HG02840 (cell line): ENCODE data around the gene LCE1A.

Experiments
- ATAC-seq: cut with Tn5 transposase; IDR thresholded peaks from one replicate; pipeline ENCODE4 v1.9.1; 2021; ENCODE audit warnings: mild to moderate bottlenecking, moderate library complexity, moderate number of reproducible peaks; ENCODE audit not compliant: unreplicated experiment, low FRiP score

The LCE1A gene, protein sequence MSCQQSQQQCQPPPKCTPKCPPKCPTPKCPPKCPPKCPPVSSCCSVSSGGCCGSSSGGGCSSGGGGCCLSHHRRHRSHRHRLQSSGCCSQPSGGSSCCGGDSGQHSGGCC

GRCh38 chr1:152827173-152827572 lies at the start of gene LCE1A:
TSS of gene LCE1A (plus strand) at chr1:152827473. CDS start at chr1:152827473, 0 bp downstream.
- no peak for ATAC-seq

GRCh38 chr1:152777510-152778137 lies 49.6 kb upstream of the LCE1A start:
- no peak for ATAC-seq

DNA sequence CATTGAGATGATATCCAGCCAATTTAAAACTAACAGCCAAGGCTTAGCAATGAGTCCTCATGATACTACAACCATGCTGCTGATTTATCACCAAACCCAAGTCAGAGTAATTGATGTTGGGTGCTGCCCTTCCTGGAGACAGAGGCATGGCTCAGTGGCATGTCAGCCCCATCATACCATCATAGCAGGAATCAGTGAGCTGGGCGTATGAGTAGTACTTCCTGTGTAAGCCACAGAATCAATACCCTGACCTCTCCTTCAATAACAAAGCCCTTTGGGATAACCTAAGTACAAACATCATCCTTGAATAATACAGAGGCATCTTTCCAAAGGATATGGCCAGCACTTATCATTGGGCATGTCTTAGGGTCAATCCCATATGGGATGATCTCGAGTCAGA lies 44.2 kb upstream of the LCE1A start:
- ATAC-seq, result no peak

GRCh38 chr1:152786077-152786476 lies 41.2 kb upstream of the LCE1A start, which contains the start of gene LCE1E:
TSS of gene LCE1E (plus strand) at chr1:152786257. CDS start at chr1:152787300, 1,043 bp downstream.
- ATAC-seq, result no peak

DNA sequence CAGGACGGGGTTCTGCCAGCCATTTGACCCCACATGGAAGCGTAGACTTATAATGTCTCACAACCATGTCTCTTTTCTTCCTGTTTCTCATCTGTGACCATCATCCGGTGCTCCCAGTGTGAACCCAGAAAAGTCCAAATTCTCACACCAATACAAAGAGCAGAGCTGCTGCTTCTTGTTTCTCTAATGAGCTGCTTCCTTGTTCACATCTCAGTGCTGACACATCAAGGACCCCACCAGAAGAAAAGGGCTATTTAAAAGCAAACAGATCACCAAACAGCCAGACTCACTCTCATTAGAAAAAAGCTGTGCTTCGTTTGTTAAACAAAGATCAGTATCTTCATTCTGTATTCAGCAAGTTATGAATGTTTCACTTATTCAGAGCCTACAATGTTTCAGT lies 31.6 kb upstream of the LCE1A start:
- ATAC-seq, result no peak

- ATAC-seq, result no peak
Measured at GRCh38 chr1:152796421-152796820, 30.9 kb upstream of the LCE1A start, which contains the start of gene LCE1D. TSS of gene LCE1D (plus strand) at chr1:152796721. CDS start at chr1:152797795, 1,074 bp downstream.

- no peak for ATAC-seq
Measured at GRCh38 chr1:152801333-152801732, 25.9 kb upstream of the LCE1A start.

DNA sequence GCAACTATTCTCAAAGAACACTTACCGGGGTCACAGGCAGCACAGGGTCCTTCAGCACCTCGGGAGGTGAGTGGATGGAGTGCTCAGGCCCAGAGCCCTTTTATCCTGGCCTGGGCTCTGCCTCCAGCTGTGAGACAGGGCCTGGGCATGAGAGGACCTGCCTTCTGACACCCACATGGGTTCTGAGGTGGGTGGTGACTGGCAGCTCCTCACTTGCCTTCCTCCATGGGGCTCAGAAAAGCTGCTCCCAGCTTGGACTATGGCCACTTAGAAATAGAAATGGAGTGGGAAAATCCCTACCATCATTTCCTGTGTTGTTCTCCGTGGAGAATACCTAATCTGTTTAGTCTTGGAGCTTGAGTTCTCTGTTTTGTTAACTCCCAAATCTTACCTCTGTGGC lies 20.7 kb upstream of the LCE1A start, which contains the start of gene LCE1C:
Gene LCE1C, minus strand, starts transcription at position 76 of the 400 bp plus-strand sequence. CDS start 1,173 bp downstream, outside the sequence.
- no peak for ATAC-seq

- ATAC-seq, result no peak
Measured at GRCh38 chr1:152811050-152811449, 16.2 kb upstream of the LCE1A start.

DNA sequence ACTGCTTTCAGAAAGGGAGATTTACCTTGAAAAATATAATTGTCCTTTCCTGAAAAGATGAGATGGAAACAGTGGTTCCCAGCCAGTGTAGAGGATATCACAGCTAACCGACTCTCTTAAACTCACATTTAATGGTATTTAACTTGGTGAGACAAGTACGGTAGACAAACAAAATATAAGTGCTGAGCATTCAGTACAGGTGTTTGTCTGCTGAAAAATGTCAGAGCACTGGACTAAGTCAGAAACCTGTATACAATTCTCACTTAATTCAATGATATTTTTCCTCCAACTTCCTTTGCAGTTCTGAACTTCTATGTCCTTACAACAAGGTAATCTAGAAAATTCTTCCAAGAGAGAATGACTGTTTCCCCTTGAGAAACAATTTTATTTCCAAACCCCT lies 15.6 kb upstream of the LCE1A start, which contains the start of gene LCE1B:
Gene LCE1B, plus strand, starts transcription at position 301 of the 400 bp plus-strand sequence. CDS start 476 bp downstream, outside the sequence.
- no peak for ATAC-seq

- ATAC-seq, result no peak
Measured at GRCh38 chr1:152817309-152817708, 10.0 kb upstream of the LCE1A start.

GRCh38 chr1:152823294-152823693 lies 4.0 kb upstream of the LCE1A start:
- no peak for ATAC-seq

GRCh38 chr1:152824964-152825363 lies 2.3 kb upstream of the LCE1A start:
- ATAC-seq, result no peak

GRCh38 chr1:152836870-152837269 lies 9.6 kb downstream of the LCE1A start:
- ATAC-seq, result no peak

- ATAC-seq, result no peak
Measured at GRCh38 chr1:152842556-152842955, 15.3 kb downstream of the LCE1A start, which contains the start of gene LCE6A. TSS of gene LCE6A (plus strand) at chr1:152842856. CDS start at chr1:152843521, 665 bp downstream.

- no peak for ATAC-seq
Measured at GRCh38 chr1:152855661-152856060, 28.4 kb downstream of the LCE1A start.

DNA sequence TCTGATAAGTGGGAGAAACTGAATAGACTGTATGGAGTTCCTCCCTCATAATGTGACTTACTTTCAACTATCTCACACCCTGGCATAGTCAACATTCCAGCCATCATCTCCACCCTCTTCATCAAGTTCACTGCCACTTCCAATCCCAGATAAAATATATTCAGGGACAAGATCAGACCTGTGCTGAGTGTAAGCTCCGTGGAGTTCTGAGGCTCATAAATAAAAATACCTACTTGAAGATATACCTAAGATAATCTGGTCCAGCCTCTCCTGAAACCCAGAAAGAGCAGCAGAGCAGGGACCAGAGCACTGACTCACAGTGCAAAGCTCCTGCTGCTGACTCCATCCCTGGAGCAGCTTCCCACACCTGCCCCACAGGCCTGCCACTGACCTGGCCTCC lies 30.8 kb downstream of the LCE1A start:
- ATAC-seq, result no peak

DNA sequence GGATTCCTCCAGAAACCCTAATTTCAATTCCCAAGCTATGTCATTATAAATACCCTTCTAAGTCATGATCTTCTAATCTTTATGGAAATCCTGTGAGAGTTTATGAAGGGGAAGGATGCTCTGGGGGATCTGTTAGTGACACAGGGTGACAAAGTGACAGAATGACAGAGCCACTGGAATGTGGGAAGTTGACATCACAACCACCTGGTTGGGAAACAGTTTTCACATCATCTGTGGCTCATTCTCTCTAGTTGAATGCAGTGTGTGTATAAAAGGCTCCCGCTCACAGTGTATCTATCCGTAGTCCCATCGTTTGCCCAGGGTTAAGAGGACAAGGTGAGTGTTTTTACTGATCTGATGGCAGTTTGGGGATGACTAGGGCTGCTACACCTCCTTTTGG lies 32.4 kb downstream of the LCE1A start, which contains the start of gene LCE7A:
Gene LCE7A, plus strand, starts transcription at position 301 of the 400 bp plus-strand sequence. CDS start 702 bp downstream, outside the sequence.
- ATAC-seq, result no peak

- no peak for ATAC-seq
Measured at GRCh38 chr1:152860129-152860528, 32.9 kb downstream of the LCE1A start.

DNA sequence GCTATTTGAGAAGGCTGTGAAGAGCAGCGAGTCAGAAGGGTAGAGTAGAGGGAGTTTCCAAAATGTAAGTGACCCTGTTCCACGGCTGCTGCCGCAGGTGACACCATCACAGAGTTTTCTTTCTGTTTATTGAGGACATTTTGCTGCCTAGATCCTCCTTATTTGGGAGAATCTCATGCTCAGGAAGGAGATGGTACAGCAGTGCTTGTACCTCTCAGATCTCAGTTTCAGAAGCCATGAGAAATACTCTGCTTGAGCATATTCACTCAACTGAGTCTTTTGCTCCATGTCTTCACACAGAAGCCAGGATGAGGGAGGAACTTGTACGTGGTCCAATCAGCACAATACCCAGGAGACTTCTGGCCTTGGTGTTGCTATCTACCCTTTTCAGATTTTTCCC lies 34.1 kb downstream of the LCE1A start:
- ATAC-seq, result no peak

DNA sequence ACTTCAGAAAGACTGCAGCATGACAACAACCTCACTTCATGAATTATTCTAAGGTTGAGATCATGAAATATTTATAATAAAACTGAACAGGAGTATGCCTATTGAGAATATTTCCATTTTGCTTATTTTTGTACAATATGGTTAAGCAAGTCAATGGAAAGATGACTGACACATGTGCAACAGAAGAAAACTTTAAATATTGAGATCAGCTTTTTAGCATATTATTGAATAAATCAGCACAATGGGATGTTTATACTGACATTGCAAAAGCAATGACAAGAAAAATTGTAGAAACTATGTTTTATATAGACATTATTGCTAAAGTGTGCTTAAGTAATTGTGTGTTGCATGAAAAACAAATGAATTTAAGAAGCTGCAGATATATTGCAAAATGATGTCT lies 37.2 kb downstream of the LCE1A start:
- no peak for ATAC-seq

GRCh38 chr1:152866321-152866720 lies 39.0 kb downstream of the LCE1A start:
- no peak for ATAC-seq
